Measurements from ENCODE around the gene KRT15.

KRT15 gene

GRCh38 chr17:41511116-41511515 lies 7.6 kb downstream of the KRT15 start:
- DNase-seq = no peak
- intact Hi-C loops (cut with DNase I) = no loop called here

- intact Hi-C loops (cut with DNase I) = no loop called here
Observed at GRCh38 chr17:41510251-41511065, 8.2 kb downstream of the KRT15 start.

GRCh38 chr17:41507315-41507880 lies 11.3 kb downstream of the KRT15 start:
- DNase-seq = no peak
- intact Hi-C loops (cut with DNase I) = no loop called here

More at GRCh38 chr17:41510251-41511065, 8.2 kb downstream of the KRT15 start:
- DNase-seq = no peak

- no peak for DNase-seq
- intact Hi-C loops (cut with DNase I) = no loop called here
Observed at GRCh38 chr17:41505809-41506767, 12.6 kb downstream of the KRT15 start.

DNA sequence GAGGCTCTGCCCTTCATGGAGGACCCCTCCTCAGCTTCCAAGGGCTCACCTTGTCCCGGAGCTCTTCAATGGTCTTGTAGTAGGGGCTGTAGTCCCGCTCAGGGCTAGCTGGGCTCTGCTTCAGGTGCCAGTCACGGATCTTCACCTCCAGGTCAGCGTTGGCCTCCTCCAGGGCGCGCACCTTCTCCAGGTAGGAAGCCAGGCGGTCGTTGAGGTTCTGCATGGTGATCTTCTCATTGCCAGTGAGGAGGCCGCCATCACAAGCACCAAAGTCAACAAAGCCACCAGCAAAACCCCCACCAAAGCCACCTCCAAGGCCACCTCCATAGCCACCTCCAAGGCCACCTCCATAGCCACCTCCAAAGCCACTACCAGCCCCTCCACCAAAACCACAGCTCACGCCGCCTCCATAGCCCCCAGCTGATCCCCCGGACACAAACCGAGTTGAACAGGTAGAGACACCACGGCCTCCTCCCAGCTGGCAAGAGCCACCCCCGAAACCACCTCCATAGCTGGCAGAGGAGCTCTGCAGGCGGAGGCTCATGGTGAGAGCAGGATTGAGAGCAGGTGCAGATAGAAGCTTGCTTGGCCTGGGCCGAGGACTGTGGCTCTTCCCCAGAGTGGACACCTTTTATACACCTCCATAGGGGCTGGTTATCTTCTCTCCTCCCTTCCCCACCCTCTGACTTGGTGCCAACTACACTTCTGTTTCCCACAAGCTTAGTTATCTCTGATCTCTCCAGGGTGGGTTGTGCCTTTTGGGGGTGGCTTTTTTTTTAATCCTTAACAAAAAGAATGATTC lies 13.5 kb downstream of the KRT15 start, which contains the start of gene KRT13:
TSS of gene KRT13 (minus strand) at position 606 of the 802 bp plus-strand sequence. CDS start at position 544, 62 bp downstream.
- intact Hi-C loops (cut with DNase I) = no loop called here
- no peak for DNase-seq

DNA sequence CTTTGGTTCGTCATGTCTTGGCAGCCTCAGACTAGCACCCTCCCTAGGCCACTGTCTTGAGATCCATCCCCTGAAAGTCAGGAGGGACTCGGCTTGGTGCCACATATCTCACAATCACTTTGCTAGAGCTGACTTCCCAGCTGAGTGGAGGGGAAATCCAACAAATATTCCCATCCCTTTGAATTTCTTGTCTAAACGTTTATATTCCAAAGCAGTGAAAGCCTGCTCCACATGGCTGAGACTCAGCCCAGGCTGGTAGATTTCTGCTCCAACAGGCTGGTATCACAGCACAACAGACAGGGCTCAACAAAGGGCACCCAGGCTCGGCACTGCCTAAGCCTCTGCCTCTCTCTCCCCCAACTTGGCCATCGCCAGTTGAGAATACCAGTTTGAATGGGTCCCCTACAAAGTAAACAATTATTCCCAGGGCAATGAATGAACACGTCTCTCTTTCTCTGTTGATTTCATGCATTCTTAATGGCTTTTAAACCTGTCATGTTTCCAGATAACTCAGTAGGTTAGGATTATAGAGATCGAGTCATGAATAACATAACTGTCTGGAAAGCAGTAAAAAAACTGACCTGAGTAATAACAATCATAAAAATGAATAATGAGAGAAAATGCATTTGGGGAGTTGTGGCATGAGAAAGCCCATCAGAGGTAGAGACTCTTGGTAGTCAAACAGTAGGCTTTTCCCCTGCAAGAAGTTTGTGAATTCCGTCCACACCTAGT lies 14.3 kb downstream of the KRT15 start:
- intact Hi-C loops (cut with DNase I) = no loop called here
- no peak for DNase-seq

- DNase-seq = no peak
- intact Hi-C loops (cut with DNase I) = no loop called here
Observed at GRCh38 chr17:41503202-41503601, 15.5 kb downstream of the KRT15 start.

- intact Hi-C loops (cut with DNase I) = no loop called here
- no peak for DNase-seq
Observed at GRCh38 chr17:41500131-41500911, 18.4 kb downstream of the KRT15 start.

GRCh38 chr17:41499714-41500113 lies 19.0 kb downstream of the KRT15 start:
- intact Hi-C loops (cut with DNase I) = no loop called here
- DNase-seq = no peak

DNA sequence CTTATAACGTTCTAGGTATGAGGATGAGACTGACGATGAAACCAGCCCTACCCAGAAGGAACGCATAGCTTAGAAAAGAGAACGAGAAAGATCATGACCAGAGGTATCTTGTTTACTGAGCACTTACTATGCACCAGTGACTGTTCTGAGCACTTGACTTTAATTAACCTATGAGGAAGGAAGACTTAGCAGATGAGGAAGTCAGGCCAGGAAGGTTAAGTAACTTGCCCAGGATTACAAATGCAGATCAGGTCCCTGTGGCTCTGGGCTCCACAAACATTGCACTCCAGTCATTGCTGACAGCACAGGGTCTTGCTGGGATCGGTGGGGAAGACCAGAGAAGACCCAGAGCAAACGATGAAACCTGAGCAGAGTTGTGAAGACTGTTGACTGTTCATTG lies 20.4 kb downstream of the KRT15 start:
- DNase-seq = no peak
- intact Hi-C loops (cut with DNase I) = no loop called here

- intact Hi-C loops (cut with DNase I) = no loop called here
- peak in 4 of 10 donors; percentile 14 to 34 (median 20) for DNase-seq
Observed at GRCh38 chr17:41496803-41497484, 21.7 kb downstream of the KRT15 start.

GRCh38 chr17:41494524-41494923 lies 24.2 kb downstream of the KRT15 start:
- intact Hi-C loops (cut with DNase I) = no loop called here
- DNase-seq = peak in 1 of 10 donors; percentile 49

DNA sequence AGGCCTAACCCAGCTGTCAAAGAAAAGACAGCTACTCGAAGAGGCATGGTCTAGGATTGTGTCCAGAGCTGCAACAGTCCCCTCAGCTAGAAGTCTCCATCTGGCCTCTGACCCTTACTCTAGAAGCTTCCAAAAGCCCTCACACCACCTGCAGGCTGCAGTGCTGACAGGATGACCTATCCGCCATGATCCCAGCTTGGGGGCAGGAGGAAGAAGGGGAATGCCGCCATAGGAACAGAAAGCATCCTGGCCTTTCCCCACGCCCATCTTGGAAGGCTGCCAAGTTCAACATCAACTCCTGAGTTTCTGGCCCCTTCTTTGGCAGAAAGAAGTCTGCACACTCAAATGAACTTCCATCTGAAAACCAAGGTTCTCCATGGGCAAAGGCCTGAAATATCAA lies 25.9 kb downstream of the KRT15 start:
- intact Hi-C loops (cut with DNase I) = no loop called here
- peak in 1 of 10 donors; percentile 29 for DNase-seq

GRCh38 chr17:41492351-41492750 lies 26.3 kb downstream of the KRT15 start:
- intact Hi-C loops (cut with DNase I) = no loop called here
- peak in 1 of 10 donors; percentile 33 for DNase-seq

GRCh38 chr17:41491476-41491875 lies 27.2 kb downstream of the KRT15 start:
- DNase-seq = peak in 1 of 10 donors; percentile 27
- intact Hi-C loops (cut with DNase I) = no loop called here

DNA sequence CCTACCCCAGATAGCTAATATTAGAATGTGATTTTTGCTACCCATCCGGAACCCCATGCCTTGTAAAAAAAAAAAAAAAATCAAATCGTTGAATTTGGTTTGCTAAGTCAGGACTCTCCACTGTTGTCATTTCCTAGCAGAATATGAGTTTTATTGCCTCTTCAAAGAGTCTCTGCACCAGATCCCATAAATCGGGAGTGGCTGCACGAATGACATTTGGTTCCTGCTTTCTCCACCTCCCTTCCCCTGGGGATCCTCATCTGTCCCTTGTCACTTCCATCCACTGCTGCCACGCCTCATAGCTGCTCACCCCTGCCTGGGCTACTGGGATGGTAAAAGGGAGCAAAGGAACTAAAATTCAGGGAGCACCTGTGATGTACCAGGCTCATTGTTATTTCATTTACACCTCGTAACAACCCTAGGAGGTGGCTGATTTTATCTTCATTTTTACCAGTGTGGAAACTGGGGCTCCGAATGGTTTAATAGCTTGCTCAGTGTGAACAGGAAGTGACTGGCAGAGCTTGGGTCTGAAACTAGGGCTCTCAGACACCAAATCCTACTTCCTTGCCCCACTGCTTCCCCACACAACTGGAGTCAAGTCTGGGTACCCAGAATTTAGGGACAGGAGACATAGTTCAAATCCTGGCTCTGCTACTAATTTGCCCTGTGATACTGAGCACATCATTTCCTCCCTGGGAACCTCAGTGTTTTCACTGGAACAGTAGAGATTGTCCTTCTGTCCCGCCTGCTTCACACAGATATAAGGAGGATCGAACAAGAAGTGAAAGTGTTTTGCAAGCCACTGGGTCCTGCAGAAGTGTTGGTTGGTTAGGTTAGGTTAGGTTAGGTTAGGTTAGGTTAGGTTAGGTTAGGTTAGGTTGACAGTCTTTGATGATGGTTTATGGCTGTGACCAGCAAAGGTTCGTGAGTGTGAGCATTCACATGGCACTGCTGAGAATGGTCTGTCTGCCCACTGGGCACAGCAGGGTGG lies 28.4 kb downstream of the KRT15 start:
- DNase-seq = peak in 1 of 10 donors; percentile 5
- intact Hi-C loops (cut with DNase I) = no loop called here

GRCh38 chr17:41489531-41489930 lies 29.2 kb downstream of the KRT15 start, which contains the start of gene KRT36:
Gene KRT36 (minus strand): TSS chr17:41489910. CDS start chr17:41489864, 46 bp downstream.
- DNase-seq = peak in 1 of 10 donors; percentile 61
- intact Hi-C loops (cut with DNase I) = no loop called here

All from posterior cingulate gyrus (tissue), 11 donors.